Common myeloid progenitor, CD34-positive (primary cell): ENCODE measurements around the gene ESPL1.
A peak's percentile ranks its signal among the peaks of the same experiment; 100 is the strongest.
"Not testable (repeated sequence)": the region's sequence is repeated elsewhere in the genome, so short reads cannot be mapped to it uniquely, and the experiment has no call there.

Source experiments
- CTCF ChIA-PET: fragments of 350-600 bp; sonication (Branson Sonifier 250); formaldehyde crosslinking; loops from one replicate; lab custom pipeline; 2021; ENCODE audit warnings: antibody characterized with exemption; lab: Charles Lee
- POLR2A ChIA-PET: fragments of 350-600 bp; sonication (Branson Sonifier 250); formaldehyde crosslinking; loops from one replicate; lab custom pipeline; 2021; ENCODE audit warnings: antibody characterized with exemption; lab: Charles Lee
- DNase-seq, 3 donors: peaks; one replicate each; pipeline versions ENCODE4 v3.0.0 to v3.0.0-alpha.2; 2013
- H3K27ac ChIP-seq, 2 experiments: 1 replicate in 1 of 2; 2 replicates in 1 of 2; pipeline ENCODE4 v1.7.0; 2013; ENCODE audit warnings: inconsistent platforms in 2 of 2, low read length in 2 of 2, mild to moderate bottlenecking in 2 of 2, low read depth in 1 of 2, moderate library complexity in 1 of 2; ENCODE audit not compliant: severe bottlenecking in 2 of 2, insufficient read depth in 1 of 2, poor library complexity in 1 of 2
- H3K27me3 ChIP-seq, 5 experiments: replicated peaks in 2 of 5; 1 replicate in 3 of 5; 2 replicates in 2 of 5; pipeline versions ENCODE4 v1.6.1 to v1.7.0; 2013; ENCODE audit warnings: low read length in 4 of 5, mild to moderate bottlenecking in 2 of 5, moderate library complexity in 2 of 5, inconsistent platforms in 1 of 5; ENCODE audit not compliant: insufficient read depth in 5 of 5, control insufficient read depth in 4 of 5
- H3K36me3 ChIP-seq, 4 experiments: 1 replicate in 2 of 4; 2 replicates in 2 of 4; pipeline versions ENCODE4 v1.6.1 to v1.7.0; 2013; ENCODE audit warnings: low read length in 3 of 4, control low read depth in 1 of 4, mild to moderate bottlenecking in 1 of 4; ENCODE audit not compliant: control insufficient read depth in 4 of 4, insufficient read depth in 4 of 4
- H3K4me1 ChIP-seq, 4 experiments: 1 replicate in 3 of 4; 2 replicates in 1 of 4; pipeline versions ENCODE4 v1.6.1 to v1.7.1; 2013; ENCODE audit warnings: low read length in 3 of 4, mild to moderate bottlenecking in 3 of 4, control low read depth in 1 of 4, inconsistent platforms in 1 of 4, moderate library complexity in 1 of 4; ENCODE audit not compliant: control insufficient read depth in 4 of 4, insufficient read depth in 4 of 4; ENCODE audit errors: control extremely low read depth in 1 of 4
- H3K4me3 ChIP-seq, 7 experiments: 1 replicate in 4 of 7; 2 replicates in 3 of 7; pipeline versions ENCODE4 v1.5.1 to v1.7.0; 2013; ENCODE audit warnings: mild to moderate bottlenecking in 7 of 7, low read length in 6 of 7, moderate library complexity in 6 of 7, inconsistent platforms in 2 of 7, low read depth in 2 of 7, control low read depth in 1 of 7; ENCODE audit not compliant: insufficient read depth in 4 of 7, control insufficient read depth in 1 of 7; ENCODE audit errors: extremely low read depth in 1 of 7
- H3K9me3 ChIP-seq, 5 experiments: 1 replicate in 4 of 5; 2 replicates in 1 of 5; pipeline versions ENCODE4 v1.6.1 to v1.7.1; 2013; ENCODE audit warnings: low read length in 4 of 5, mild to moderate bottlenecking in 2 of 5, inconsistent platforms in 1 of 5, low read depth in 1 of 5, moderate library complexity in 1 of 5; ENCODE audit not compliant: control insufficient read depth in 4 of 5, insufficient read depth in 2 of 5; ENCODE audit errors: control extremely low read depth in 1 of 5
- WGBS: methylation state at CpG from one replicate; pipeline ENCODE4 v1.1.5; 2013; ENCODE audit not compliant: insufficient coverage; 5-methylcytosine and 5-hydroxymethylcytosine counted together

The ESPL1 gene

GRCh38 chr12:53325511-53326061, 57.5 kb downstream of the ESPL1 start:
- peak overlapping the region in 1 of 2 experiments; percentile 71 for H3K27ac ChIP-seq
- peaks cover 0 to 2% (median 0%) of the 10 kb centered on the region in 5 experiments for H3K27me3 ChIP-seq
- H3K4me3 ChIP-seq: peak overlapping the region; percentile 23 to 79 (median 70)
- H3K36me3 ChIP-seq: no peaks in the 10 kb centered on the region
- H3K9me3 ChIP-seq: no peaks in the 10 kb centered on the region
- 0% methylated on average over 38 of the region's 50 CpGs for WGBS
- CTCF ChIA-PET: interaction anchor here (0.8 to 22.0 kb wide), 10 partner anchors 10 to 186 kb away, joined by 3 to 489 read pairs (median 6); partner anchors contain the start of genes AMHR2, MYG1, PFDN5 and SP7
- POLR2A ChIA-PET: interaction anchor here (3.6 kb wide), 1 partner anchor 19 kb away, joined by 16 read pairs; no protein-coding TSS in a partner anchor
- peaks cover 4 to 47% (median 36%) of the 10 kb centered on the region in 4 experiments for H3K4me1 ChIP-seq
- DNase-seq: peak in 2 of 3 donors; percentile 34 to 43

- H3K27me3 ChIP-seq: peaks cover 0 to 3% (median 0%) of the 10 kb centered on the region in 5 experiments
- ChIA-PET POLR2A (interaction anchor here (3.6 kb wide), 1 partner anchor 18 kb away, joined by 16 read pairs; no protein-coding TSS in a partner anchor), CTCF (interaction anchor here (0.6 to 22.0 kb wide), 19 partner anchors 9 to 191 kb away, joined by 3 to 489 read pairs (median 5); partner anchors contain the start of genes NPFF and SP7)
- 78% methylated on average over 6 of the region's 8 CpGs for WGBS
- H3K36me3 ChIP-seq: no peaks in the 10 kb centered on the region
- peaks cover 2 to 41% (median 30%) of the 10 kb centered on the region in 4 experiments for H3K4me1 ChIP-seq
- DNase-seq: no peak
- H3K4me3 ChIP-seq: peak overlapping the region in 2 of 7 experiments; percentile 71 to 79
- no peak overlapping the region for H3K27ac ChIP-seq
- no peaks in the 10 kb centered on the region for H3K9me3 ChIP-seq
These were observed 58.5 kb downstream of the ESPL1 start for GRCh38 chr12:53326460-53327185.

GRCh38 chr12:53327435-53328042, 59.4 kb downstream of the ESPL1 start:
- Histone ChIP-seq H3K4me3 (no peak overlapping the region), H3K27me3 (peaks cover 0 to 3% (median 0%) of the 10 kb centered on the region in 5 experiments), H3K4me1 (peaks cover 2 to 34% (median 26%) of the 10 kb centered on the region in 4 experiments), H3K36me3 (no peaks in the 10 kb centered on the region), H3K27ac (no peak overlapping the region), H3K9me3 (no peaks in the 10 kb centered on the region)
- POLR2A ChIA-PET: interaction anchor here (3.6 kb wide), 1 partner anchor 17 kb away, joined by 16 read pairs; no protein-coding TSS in a partner anchor
- WGBS: 97% methylated on average over 2 of the region's 3 CpGs
- CTCF ChIA-PET: interaction anchor here (1.0 to 22.0 kb wide), 20 partner anchors 8 to 184 kb away, joined by 3 to 489 read pairs (median 5); partner anchors contain the start of gene SP7
- DNase-seq: peak in 1 of 3 donors; percentile 24

- no peak overlapping the region for H3K4me3 ChIP-seq
- CTCF ChIA-PET: interaction anchor here (1.1 to 22.0 kb wide), 11 partner anchors 7 to 183 kb away, joined by 3 to 489 read pairs (median 5); partner anchors contain the start of gene SP7
- POLR2A ChIA-PET: no interaction called here
- no peaks in the 10 kb centered on the region for H3K9me3 ChIP-seq
- no peak overlapping the region for H3K27ac ChIP-seq
- H3K27me3 ChIP-seq: peaks cover 0 to 3% (median 0%) of the 10 kb centered on the region in 5 experiments
- H3K36me3 ChIP-seq: no peaks in the 10 kb centered on the region
- WGBS: 66% methylated on average over 16 of the region's 16 CpGs
- DNase-seq: peak in 2 of 3 donors; percentile 31 to 37
- H3K4me1 ChIP-seq: peaks cover 2 to 34% (median 26%) of the 10 kb centered on the region in 4 experiments
These were observed 59.9 kb downstream of the ESPL1 start for GRCh38 chr12:53328043-53328435.

- ChIA-PET POLR2A (no interaction called here), CTCF (interaction anchor here (1.0 to 22.0 kb wide), 4 partner anchors 9 to 90 kb away, joined by 3 to 489 read pairs (median 4); partner anchors contain the start of gene AAAS)
- Histone ChIP-seq H3K4me3 (no peak overlapping the region), H3K4me1 (peaks cover 0 to 19% (median 12%) of the 10 kb centered on the region in 4 experiments), H3K27ac (no peak overlapping the region), H3K9me3 (no peaks in the 10 kb centered on the region), H3K36me3 (no peaks in the 10 kb centered on the region), H3K27me3 (peaks cover 0 to 4% (median 0%) of the 10 kb centered on the region in 5 experiments)
- 98% methylated on average over 4 of the region's 5 CpGs for WGBS
- no peak for DNase-seq
These were observed 62.6 kb downstream of the ESPL1 start for GRCh38 chr12:53330671-53331070.

GRCh38 chr12:53332339-53332738, 64.2 kb downstream of the ESPL1 start:
- H3K27ac ChIP-seq, H3K27me3 ChIP-seq, DNase-seq, H3K4me3 ChIP-seq, H3K9me3 ChIP-seq, H3K36me3 ChIP-seq, POLR2A ChIA-PET: not testable (repeated sequence)
- H3K4me1 ChIP-seq: peaks cover 0 to 27% (median 16%) of the 10 kb centered on the region in 4 experiments
- CTCF ChIA-PET: interaction anchor here (0.9 to 22.0 kb wide), 4 partner anchors 10 to 122 kb away, joined by 3 to 489 read pairs (median 6); partner anchors contain the start of gene AAAS
